Fibroblast of villous mesenchyme (primary cell): ENCODE results near the gene ABCA13. TPM values are rescaled to one million over a fixed set of nuclear protein-coding genes. Genes with fewer than 3 reads are reported as not detected.

Source experiments
- DNase-seq: peaks from one replicate; pipeline ENCODE4 v3.0.0-alpha.2; 2010; ENCODE audit warnings: low read depth
- H3K4me3 ChIP-seq: 2 replicates; pipeline ENCODE4 v1.5.1; 2011; ENCODE audit warnings: low read depth, mild to moderate bottlenecking, low read length
- CTCF ChIP-seq: IDR thresholded peaks from 2 replicates; pipeline ENCODE4 v1.5.1; 2012; ENCODE audit warnings: low read depth, mild to moderate bottlenecking, low read length; ENCODE audit not compliant: insufficient read depth
- total RNA-seq: library from RNA; depleted of rRNA; stranded (reverse); fragments of >200 nt; gene quantifications from 2 replicates; pipeline ENCODE4 v1.2.3, GENCODE V29; 2012

The ABCA13 gene
- total RNA-seq, 1 donor = not detected

GRCh38 chr7:48158404-48158803, 12.9 kb upstream of the ABCA13 start:
- DNase-seq = no peak
- no peak overlapping the region for H3K4me3 ChIP-seq
- TF ChIP-seq CTCF = no peak

GRCh38 chr7:48161407-48162125, 9.7 kb upstream of the ABCA13 start:
- no peak for DNase-seq
- TF ChIP-seq CTCF = no peak
- H3K4me3 ChIP-seq = no peak overlapping the region

- no peak overlapping the region for H3K4me3 ChIP-seq
- no peak for TF ChIP-seq CTCF
- DNase-seq = no peak
Observed at GRCh38 chr7:48165157-48165556, 6.1 kb upstream of the ABCA13 start.

GRCh38 chr7:48168159-48168558, 3.1 kb upstream of the ABCA13 start:
- no peak overlapping the region for H3K4me3 ChIP-seq
- peak; percentile 18 for DNase-seq
- TF ChIP-seq CTCF = no peak

GRCh38 chr7:48170506-48170905, 752 bp upstream of the ABCA13 start:
- no peak for TF ChIP-seq CTCF
- no peak overlapping the region for H3K4me3 ChIP-seq
- DNase-seq = no peak

- H3K4me3 ChIP-seq = no peak overlapping the region
- DNase-seq = no peak
- no peak for TF ChIP-seq CTCF
Observed at GRCh38 chr7:48173313-48173712, 2.1 kb downstream of the ABCA13 start.

GRCh38 chr7:48173756-48174382, 2.6 kb downstream of the ABCA13 start:
- DNase-seq = no peak
- no peak for TF ChIP-seq CTCF
- H3K4me3 ChIP-seq = no peak overlapping the region
